GM18498 (cell line): ENCODE measurements around the gene SCN2B.

Experiments
- ATAC-seq: cut with Tn5 transposase; IDR thresholded peaks from one replicate; pipeline ENCODE4 v1.9.1; 2021; ENCODE audit warnings: mild to moderate bottlenecking, moderate library complexity; ENCODE audit not compliant: unreplicated experiment

Gene SCN2B

GRCh38 chr11:118135796-118136165 is 40.7 kb downstream of the SCN2B start:
- ATAC-seq = no peak

DNA sequence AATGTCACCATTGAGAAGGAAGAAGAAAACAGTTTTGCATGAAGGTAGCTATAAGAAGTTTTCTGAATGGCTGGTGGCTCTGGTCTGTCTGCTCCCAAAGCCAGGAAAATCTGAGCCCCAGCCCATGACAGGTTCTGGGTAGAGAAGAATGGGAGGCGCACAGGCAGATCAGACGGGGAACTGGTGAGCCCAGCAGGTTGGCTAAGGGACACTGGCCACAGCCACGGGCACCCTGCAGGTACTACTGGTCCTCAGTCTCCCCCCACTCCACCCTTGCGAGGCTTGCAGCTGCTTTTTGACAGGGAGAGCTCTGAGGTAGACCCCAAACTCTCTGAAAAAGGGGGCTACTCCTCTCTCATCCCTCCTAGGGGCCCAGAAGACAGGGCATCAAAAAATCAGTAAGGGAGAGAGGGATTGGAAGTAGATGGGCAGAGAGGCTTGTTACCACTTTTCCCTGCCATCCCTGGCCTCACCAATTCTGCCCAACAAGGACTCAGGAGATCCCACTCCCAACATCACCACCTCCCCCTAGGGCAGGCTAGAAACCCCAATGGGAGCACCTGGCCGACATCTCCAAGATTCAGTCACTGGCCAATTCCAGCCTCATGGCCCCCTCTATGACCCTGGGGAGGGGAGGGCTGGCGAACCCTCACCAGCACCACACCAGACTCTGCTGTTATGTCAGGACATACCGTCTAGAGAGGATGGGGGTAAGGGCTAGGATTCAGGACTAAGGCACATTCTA is 41.2 kb downstream of the SCN2B start:
- no peak for ATAC-seq

- no peak for ATAC-seq
Measured at GRCh38 chr11:118133816-118134215, 42.6 kb downstream of the SCN2B start.

DNA sequence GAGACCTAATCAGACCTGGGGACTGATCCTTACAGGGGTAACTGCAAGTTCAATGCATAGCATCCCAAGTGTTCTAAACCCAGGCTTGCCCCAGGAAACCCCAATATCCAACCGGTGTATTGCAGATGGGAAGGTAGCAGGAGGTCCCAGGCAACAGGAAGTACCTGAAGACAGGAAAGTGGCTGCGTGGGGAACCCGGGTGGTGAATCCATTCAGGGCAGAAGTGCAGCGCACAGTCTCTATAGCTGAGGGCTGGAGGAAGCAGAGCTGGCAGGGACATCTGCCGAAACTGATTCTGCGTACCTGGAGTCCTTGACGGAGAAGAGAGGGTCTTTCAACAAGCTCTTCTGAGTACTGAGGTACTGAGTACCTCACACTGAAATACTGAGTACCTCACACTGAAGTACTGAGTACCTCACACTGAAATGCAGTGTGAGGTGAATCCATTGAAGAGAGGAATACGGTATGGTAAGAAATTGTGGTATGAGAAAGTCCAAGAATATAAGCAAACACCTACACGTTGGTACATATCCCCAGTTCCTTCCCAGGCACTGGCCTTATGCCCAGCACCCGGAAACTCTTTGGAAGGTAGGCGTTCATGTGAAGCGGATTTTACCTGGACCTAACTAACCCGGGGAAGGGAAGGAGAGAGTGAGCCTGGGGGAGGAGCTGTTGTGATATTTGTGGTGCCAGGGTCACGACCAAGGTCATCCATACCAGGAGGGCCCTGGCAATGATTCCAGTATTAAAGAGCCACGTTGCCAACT is 43.9 kb downstream of the SCN2B start:
- ATAC-seq = no peak

- no peak for ATAC-seq
Measured at GRCh38 chr11:118129471-118130172, 46.8 kb downstream of the SCN2B start.

DNA sequence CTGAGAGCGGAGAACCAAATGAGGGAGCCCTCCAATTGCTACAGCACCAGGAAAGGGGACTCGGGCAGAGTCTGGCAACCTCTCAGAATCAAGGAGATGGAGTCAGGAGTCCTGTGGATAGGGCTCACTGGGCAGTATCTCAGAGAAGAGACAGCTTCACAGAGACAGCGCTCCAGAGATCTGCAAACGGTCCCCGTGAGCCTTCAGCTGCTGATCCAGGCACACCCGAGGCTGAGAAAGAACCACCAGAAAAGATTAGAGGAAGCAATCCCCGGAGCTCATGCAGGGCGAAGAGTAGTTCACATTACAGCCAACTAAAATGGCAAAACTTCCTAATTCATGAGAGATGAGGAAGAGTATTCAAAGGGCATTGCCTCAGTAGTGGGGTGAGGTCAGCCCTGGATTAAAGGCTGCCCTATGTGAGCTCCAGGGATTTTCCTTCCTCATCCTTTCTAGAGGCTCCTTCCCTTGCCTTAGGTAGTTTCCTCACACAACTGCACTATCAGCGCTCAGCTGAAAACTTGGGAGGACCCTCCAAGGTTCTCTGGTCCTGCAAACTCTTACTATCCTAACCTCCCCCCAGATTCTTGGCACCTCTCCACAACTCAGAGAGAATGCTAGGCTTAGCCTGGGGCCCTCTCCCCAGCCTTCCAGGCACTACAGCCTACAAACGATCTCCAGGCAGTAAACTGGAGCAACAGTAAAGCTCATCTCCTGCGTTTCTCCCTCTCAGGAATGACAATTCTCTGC is 47.5 kb downstream of the SCN2B start:
- no peak for ATAC-seq

DNA sequence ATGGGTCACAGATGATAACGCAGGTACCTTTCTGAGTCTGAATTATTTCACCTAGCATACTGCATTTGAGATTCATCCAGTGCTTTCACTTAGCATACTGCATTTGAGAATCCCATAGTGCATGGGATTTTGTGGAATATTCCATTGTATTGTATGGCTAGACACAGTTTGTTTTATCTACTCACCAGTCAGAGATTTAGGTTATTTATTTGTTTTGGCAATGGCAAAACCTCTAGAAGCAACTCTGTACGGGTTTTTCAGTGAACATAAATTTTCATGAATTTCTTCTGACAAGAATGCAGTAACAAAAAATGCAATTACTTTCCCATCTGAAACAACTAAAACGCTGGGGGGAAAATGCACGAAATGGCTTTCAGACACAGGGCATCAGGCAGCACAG is 48.1 kb downstream of the SCN2B start:
- ATAC-seq = no peak

DNA sequence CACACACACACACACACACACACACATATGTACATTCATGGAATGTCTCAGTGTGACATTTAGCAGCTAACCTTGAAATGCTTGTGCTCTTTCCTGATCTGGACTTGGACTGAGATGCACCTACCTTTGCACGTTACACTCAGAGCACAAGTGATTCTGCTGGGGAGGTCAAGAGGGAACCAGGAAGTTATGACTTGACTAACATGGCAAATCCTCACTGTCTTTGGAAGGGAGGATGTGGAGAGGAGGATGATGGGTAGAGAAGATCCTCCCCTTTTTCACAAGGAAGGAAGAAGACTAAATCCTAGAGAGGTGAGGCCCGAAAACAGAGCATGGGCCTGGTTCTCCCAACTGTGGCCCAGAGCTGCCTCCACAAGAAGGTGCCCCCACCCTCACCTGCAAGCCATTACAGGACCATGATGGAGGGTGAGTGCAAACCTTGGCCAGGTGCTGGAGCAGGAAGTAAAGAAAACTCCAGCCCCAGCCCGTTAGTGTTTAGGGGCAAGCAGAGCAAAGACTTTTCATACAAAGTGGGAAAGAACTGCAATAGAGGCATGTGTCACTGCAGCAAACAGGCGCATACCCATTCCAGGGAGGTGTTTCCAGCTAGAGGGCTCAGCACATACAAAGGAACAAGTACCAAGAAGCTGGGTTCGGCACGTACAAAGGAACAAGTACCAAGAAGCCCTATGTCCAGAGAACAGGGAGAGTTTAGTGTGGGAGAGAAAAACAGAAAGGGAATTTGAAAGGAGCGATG is 50.2 kb downstream of the SCN2B start:
- no peak for ATAC-seq

- no peak for ATAC-seq
Measured at GRCh38 chr11:118124929-118125535, 51.4 kb downstream of the SCN2B start.

DNA sequence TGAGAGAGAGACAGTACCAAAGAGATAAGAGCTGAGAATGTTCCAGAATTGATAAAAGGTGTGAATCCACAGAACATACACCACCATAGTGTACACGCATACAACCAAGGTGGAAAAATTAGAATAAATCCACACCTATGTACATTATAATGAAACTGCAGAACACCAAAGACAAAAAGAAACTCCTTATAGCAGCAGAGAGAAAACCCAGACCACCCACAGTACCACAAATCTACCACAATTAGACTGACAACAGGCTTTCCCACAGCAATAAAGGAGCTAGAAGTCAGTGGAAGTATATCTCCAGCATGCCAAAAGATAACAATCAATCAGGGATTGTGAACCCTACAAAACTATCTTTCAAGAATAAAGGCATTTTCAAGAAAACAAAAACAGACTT is 55.6 kb downstream of the SCN2B start:
- no peak for ATAC-seq

- peak; percentile 41 for ATAC-seq
Measured at GRCh38 chr11:118117790-118118601, 58.4 kb downstream of the SCN2B start.

- no peak for ATAC-seq
Measured at GRCh38 chr11:118115048-118115447, 61.4 kb downstream of the SCN2B start.

- no peak for ATAC-seq
Measured at GRCh38 chr11:118114266-118114665, 62.2 kb downstream of the SCN2B start.

- no peak for ATAC-seq
Measured at GRCh38 chr11:118112711-118113430, 63.6 kb downstream of the SCN2B start.
